Fibroblast of skin of right quadriceps (primary cell): ENCODE results near the gene ATF1.
"Not testable (repeated sequence)": the region's sequence is repeated elsewhere in the genome, so short reads cannot be mapped to it uniquely, and the experiment has no call there.

ENCODE experiments used
- DNase-seq: peaks from one replicate; pipeline ENCODE4 v3.0.0-alpha.2; 2013

ATF1 gene

GRCh38 chr12:50868881-50869280 lies 105.0 kb downstream of the ATF1 start:
- DNase-seq = not testable (repeated sequence)
